ENCODE measurements around the gene NPVF.

Gene NPVF

GRCh38 chr7:25246306-25246705 is 18.0 kb upstream of the NPVF start:
- TF ChIP-seq CTCF (IDR thresholded peaks at IDR 0.05; ENCODE audit: insufficient read depth, missing control alignments): no peak
- no peak for FAIRE-seq
- no peak for DNase-seq (ENCODE audit: insufficient read length, low spot score)

GRCh38 chr7:25244254-25245033 is 16.2 kb upstream of the NPVF start:
- TF ChIP-seq CTCF (IDR thresholded peaks at IDR 0.05; ENCODE audit: insufficient read depth, missing control alignments): no peak
- no peak for DNase-seq (ENCODE audit: insufficient read length, low spot score)
- no peak for FAIRE-seq

- FAIRE-seq: no peak
- TF ChIP-seq CTCF (IDR thresholded peaks at IDR 0.05; ENCODE audit: insufficient read depth, missing control alignments): no peak
- no peak for DNase-seq (ENCODE audit: insufficient read length, low spot score)
Observed at GRCh38 chr7:25242678-25243077, 14.4 kb upstream of the NPVF start.

GRCh38 chr7:25240896-25241295 is 12.6 kb upstream of the NPVF start:
- TF ChIP-seq CTCF (IDR thresholded peaks at IDR 0.05; ENCODE audit: insufficient read depth, missing control alignments): no peak
- FAIRE-seq (no peak), DNase-seq (ENCODE audit: insufficient read length, low spot score) (no peak)

- DNase-seq (ENCODE audit: insufficient read length, low spot score) (no peak), FAIRE-seq (no peak)
- TF ChIP-seq CTCF (IDR thresholded peaks at IDR 0.05; ENCODE audit: insufficient read depth, missing control alignments): no peak
Observed at GRCh38 chr7:25240340-25240739, 12.1 kb upstream of the NPVF start.

GRCh38 chr7:25239888-25240287 is 11.6 kb upstream of the NPVF start:
- TF ChIP-seq CTCF (IDR thresholded peaks at IDR 0.05; ENCODE audit: insufficient read depth, missing control alignments): no peak
- DNase-seq (ENCODE audit: insufficient read length, low spot score): no peak
- FAIRE-seq: no peak

- DNase-seq (ENCODE audit: insufficient read length, low spot score) (no peak), FAIRE-seq (no peak)
- TF ChIP-seq CTCF (IDR thresholded peaks at IDR 0.05; ENCODE audit: insufficient read depth, missing control alignments): no peak
Observed at GRCh38 chr7:25238066-25238725, 9.9 kb upstream of the NPVF start.
